Stimulated activated CD4-positive, alpha-beta T cell treated with anti-CD3 and anti-CD28 coated beads, TNF-alpha, amount 100 ng/mL, for 48 hours (primary cell): ENCODE results near the gene SPANXN3.
"Not testable (repeated sequence)": the region's sequence is repeated elsewhere in the genome, so short reads cannot be mapped to it uniquely, and the experiment has no call there.

ENCODE experiments used
- DNase-seq, 3 donors: peaks; one replicate each; pipeline ENCODE4 v3.0.0-alpha.2; 2020; ENCODE audit warnings: low read depth in 3 of 3

SPANXN3 gene, protein sequence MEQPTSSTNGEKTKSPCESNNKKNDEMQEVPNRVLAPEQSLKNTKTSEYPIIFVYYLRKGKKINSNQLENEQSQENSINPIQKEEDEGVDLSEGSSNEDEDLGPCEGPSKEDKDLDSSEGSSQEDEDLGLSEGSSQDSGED

DNA sequence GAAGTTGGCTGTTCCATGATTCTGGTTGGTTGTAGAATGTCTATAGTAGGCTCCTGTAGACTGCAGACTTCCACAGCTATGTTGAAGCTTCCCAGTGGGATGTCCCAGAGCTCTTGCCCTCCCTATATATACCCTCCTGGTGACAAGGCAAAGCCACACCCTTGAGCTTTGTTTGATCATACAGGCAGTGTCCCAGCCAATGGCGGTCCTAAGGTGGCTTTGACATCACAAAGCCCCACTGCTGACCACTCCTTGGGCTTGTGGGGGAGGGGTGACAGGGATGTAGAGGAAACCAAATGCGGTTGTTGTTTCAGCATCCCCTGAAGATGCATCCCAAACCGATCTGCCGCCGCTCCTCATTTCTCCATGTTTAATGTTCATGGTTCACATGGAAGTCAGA, at the start of gene SPANXN3:
Gene SPANXN3, minus strand, starts transcription at position 101 of the 400 bp plus-strand sequence. Its CDS starts 84 bp downstream, at position 17.
- not testable (repeated sequence) for DNase-seq

DNA sequence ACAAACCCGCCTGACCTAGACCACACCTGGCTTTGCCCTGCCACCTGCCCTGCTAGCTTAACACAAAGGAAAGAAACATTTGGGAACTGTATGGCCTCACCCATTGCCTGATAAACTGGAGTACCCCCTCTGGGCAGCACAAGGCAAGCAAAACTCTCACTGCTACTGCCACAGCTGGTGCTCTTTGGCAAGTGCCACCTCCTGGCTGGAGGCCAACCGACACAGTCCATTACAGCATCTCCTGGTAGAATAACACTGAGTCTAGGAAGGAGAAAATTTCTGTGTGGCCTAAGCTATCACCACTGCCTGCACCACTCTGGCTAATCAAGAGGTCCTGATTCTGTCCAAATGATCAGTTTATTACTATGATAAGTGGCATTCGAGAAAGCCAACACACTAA, 18.9 kb upstream of the SPANXN3 start:
- DNase-seq: no peak

DNA sequence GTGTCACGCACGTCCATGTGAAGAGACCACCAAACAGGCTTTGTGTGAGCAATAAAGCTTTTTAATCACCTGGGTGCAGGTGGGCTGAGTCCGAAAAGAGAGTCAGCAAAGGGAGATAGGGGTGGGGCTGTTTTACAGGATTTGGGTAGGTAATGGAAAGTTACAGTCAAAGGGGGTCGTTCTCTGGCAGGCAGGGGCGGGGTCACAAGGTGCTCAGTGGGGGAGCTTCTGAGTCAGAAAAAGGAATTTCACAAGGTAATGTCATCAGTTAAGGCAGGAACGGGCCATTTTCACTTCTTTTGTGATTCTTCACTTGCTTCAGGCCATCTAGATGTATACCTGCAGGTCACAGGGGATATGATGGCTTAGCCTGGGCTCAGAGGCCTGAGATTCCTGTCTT, 15.1 kb downstream of the SPANXN3 start:
- DNase-seq: not testable (repeated sequence)

DNA sequence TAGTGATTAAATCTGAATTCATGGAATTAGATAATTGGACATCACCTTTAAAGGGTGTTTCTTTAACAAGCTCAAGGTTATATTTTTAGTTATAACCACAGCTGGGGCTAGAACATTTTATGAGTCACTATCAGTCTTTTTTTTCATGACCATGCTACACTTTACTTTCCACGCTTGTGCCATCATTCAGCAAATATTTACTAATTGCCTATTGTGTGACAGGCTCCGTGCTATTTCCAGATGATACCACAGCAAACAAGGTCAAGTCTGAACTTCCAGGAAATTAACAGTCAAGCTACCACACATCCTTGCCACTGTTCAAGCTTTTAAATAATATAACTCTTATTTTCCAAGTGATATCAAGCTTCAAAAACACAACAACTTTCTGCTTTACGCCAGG, 16.5 kb downstream of the SPANXN3 start:
- DNase-seq: no peak

DNA sequence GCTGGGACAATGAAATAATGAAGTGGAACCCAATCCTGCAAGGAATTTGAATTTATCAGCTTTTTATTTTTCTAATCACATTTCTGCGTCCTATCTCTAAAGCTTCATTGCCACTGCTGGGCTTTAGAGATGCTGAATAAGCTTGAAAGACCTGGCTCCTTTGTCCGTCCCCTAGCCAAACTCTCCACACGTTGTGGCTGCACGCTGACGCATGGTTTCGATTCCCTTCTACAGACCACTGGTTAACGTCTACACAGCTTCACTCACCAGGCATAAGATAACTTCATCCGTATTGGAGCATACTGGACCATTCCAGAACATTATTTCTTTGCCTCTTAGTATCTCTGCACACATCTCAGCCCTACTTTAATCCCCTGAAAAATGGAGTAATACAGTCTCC, 31.2 kb downstream of the SPANXN3 start:
- DNase-seq: no peak

DNA sequence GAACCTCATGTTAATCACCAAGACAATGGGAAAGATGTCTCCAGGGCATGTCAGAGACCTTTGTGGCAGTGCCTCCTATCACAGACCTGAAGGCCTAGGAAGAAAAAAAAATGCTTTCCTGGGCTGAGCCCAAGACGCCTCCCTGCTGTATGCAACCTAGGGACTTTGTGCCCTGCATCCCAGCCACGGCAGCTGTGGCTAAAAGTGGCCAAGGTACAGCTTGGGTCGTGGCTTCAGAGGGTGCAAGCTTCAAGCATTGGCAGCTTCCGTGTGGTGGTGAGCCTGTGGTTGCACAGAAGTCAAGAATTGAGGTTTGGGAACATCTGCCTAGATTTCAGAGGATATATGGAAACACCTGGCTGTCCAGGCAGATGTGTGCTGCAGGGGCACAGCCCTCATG, 40.5 kb downstream of the SPANXN3 start:
- no peak for DNase-seq

DNA sequence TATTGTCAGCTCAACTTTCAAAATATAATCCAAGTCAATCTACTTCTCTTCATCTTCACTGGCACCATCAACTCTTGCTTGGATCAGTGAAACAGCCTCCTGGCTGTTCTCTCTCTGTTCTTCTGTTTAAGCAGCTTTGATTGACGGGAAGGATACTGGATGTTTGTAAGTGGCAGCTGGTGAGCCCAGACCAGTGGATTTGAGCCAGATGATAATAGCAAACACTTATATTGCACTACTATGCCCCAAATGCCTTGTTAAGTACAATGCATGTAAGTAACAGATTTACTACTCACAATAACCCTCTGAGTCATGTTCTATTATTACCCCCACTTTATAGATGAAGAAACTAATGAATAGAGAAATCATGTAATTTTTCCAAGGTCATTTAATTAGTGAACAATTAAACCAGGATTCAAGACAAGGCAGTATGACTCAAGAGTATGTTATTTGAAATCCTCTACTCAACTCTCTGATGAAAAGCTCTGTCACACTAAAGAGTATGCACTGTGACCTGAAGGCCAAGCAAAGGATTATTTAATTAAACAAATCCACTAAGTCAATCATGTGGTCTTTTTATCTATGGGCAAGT, 44.8 kb downstream of the SPANXN3 start:
- DNase-seq: no peak

DNA sequence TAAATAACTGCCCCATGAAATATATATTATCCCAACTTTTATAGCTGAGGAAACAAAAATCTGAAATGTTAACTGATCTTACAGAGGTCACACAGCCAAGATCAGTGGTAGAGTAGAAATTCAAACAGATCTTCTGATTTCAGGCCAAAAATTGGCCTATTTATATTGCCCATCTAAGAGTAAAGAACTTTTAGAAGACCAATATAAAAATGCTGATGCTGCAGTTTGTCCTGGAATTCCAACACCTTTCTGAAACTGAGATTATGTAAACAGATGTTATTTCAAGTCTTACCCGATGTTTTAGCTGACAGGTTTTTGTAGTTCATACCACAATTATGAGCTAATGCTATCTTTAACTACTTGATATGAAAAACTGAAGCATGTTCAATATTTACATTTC, 51.1 kb downstream of the SPANXN3 start:
- DNase-seq: no peak

DNA sequence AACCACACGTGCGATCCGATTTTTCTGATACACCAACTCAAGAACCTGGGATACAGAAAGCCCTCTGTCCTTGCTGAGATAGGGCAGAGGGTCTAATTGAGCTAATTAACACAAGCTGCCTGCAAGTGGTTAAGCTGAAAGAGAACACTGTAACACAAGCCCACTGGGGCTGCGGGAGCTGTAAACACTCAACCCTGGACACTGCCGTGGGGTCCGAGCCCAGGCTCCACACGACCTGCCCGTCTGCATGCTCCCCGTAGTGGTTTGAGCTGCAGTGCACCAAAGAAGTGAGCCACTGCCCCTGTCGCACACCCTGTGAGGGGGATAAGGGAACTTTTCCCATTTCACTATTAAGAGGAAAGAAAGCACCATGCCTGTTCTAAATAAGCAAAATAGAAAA, 54.6 kb downstream of the SPANXN3 start:
- no peak for DNase-seq

DNA sequence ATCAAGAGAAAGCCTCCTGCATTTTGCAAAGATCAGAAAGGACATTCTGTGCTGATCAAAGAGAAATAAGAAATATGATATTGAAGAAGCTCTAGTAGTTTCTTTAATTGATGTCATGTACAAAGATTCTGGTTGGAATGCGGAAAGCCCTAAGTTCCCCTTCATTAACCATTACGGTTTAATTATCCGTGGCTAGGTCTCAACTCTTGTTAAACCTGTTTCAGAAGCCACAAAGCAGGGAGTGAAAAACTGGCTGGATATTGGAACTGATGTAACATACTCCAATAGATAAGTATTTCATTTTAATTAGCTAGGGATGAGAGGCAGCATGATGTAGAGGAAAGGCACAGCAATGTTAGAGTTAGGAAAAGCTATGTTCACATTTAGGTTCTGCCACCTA, 55.7 kb downstream of the SPANXN3 start:
- DNase-seq: no peak
